LNCaP clone FGC (cell line): Measurements from ENCODE around the gene MRPS15.

Experiments used
- DNase-seq: peaks from one replicate; pipeline ENCODE4 v3.0.0-alpha.2; 2011; ENCODE audit warnings: low read depth
- H3K4me3 ChIP-seq: 2 replicates; pipeline ENCODE4 v1.5.1; 2011; ENCODE audit warnings: mild to moderate bottlenecking, low read depth, low read length, control low read depth
- TF ChIP-seq, protein P1 (sequence below): IDR thresholded peaks from 2 replicates; pipeline ENCODE4 v1.5.1; 2012; ENCODE audit warnings: mild to moderate bottlenecking; ENCODE audit not compliant: control insufficient read depth, insufficient read depth; ENCODE audit errors: extremely low read depth

MRPS15 gene

DNA sequence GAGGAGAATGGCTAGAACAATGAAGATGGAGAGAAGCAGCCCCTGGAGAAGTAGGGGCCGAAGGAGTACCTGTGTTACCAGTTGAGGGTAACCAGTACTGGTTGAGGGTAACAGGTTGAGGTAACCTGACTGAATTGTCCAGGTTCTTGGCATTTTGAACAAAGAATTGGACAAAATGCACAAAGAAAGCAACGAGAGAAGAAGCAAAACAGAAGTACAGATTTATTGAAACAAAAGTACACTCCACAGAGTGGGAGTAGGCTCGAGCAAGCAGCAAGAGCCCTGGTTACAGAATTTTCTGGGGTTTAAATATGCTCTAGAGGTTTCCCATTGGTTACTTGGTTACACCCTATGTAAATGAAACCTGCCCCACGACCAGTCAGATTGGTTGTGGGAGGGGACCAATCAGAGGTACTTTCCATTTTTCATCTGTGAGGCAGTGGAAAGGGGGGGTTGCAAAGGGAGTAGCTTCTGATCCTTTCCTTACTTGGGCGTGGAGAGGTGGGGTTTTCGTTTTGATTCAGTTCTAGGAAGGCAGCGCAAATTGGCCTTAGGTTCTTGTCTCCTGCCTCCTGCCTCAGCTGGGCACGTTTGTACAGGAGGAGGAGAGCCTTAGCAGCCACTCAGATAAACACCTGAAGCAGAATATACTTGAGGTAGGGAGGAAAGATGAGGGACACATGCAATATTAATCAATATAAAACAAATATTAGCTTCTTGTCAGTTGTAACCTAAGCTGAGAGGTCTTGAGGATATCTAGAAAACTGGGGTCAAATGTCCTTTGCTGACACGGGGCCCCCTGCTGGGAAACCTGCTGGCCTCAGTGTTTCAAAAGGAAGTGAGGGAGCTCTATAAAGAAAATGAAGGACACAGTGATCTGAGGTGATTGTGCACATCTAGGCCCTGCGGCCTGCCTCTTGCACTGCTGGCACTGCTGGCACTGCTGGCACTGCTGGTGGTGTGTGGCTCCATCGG lies 52.2 kb downstream of the MRPS15 start:
- TF ChIP-seq, protein P1, sequence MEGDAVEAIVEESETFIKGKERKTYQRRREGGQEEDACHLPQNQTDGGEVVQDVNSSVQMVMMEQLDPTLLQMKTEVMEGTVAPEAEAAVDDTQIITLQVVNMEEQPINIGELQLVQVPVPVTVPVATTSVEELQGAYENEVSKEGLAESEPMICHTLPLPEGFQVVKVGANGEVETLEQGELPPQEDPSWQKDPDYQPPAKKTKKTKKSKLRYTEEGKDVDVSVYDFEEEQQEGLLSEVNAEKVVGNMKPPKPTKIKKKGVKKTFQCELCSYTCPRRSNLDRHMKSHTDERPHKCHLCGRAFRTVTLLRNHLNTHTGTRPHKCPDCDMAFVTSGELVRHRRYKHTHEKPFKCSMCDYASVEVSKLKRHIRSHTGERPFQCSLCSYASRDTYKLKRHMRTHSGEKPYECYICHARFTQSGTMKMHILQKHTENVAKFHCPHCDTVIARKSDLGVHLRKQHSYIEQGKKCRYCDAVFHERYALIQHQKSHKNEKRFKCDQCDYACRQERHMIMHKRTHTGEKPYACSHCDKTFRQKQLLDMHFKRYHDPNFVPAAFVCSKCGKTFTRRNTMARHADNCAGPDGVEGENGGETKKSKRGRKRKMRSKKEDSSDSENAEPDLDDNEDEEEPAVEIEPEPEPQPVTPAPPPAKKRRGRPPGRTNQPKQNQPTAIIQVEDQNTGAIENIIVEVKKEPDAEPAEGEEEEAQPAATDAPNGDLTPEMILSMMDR: no peak
- no peak overlapping the region for H3K4me3 ChIP-seq
- no peak for DNase-seq

- no peak overlapping the region for H3K4me3 ChIP-seq
- no peak for DNase-seq
- TF ChIP-seq, protein P1: no peak
These were observed 55.7 kb downstream of the MRPS15 start for GRCh38 chr1:36408479-36408878.

- H3K4me3 ChIP-seq: no peak overlapping the region
- no peak for DNase-seq
- TF ChIP-seq, protein P1: no peak
These were observed 57.7 kb downstream of the MRPS15 start for GRCh38 chr1:36406440-36406839.
